H1 (cell line): ENCODE data around the gene CILP. TPM values are rescaled to one million over a fixed set of nuclear protein-coding genes. Genes with fewer than 3 reads are reported as not detected.

Experiments used
- CTCF ChIA-PET: fragments of 300-600 bp; sonication (Branson Sonifier 250); formaldehyde crosslinking; loops from one replicate; lab custom pipeline; 2021; ENCODE audit not compliant: partially characterized antibody; lab: Charles Lee
- POLR2A ChIA-PET: fragments of 300-600 bp; sonication (Branson Sonifier 250); formaldehyde crosslinking; loops from one replicate; lab custom pipeline; 2021; ENCODE audit warnings: inconsistent platforms; ENCODE audit not compliant: partially characterized antibody; lab: Charles Lee
- DNase-seq, 2 experiments: peaks; one replicate each; pipeline versions ENCODE4 v3.0.0 to v3.0.0-alpha.2; 2010 to 2022; ENCODE audit warnings: low spot score in 2 of 2, low read depth in 1 of 2, mixed read lengths in 1 of 2
- FAIRE-seq: peaks from 2 replicates; lab custom pipeline; 2011; peaks lifted over from hg19 to GRCh38; lab: Jason Lieb, UNC
- H2AFZ ChIP-seq: 2 replicates; pipeline ENCODE4 v1.8.1; 2012; ENCODE audit warnings: low read length, inconsistent platforms
- H2AK5ac ChIP-seq: 2 replicates; pipeline ENCODE4 v1.6.1; 2013; ENCODE audit warnings: low read depth, low read length
- H2BK120ac ChIP-seq: replicated peaks from 2 replicates; pipeline ENCODE3; 2013; ENCODE audit warnings: low read depth, low read length, inconsistent platforms
- H2BK12ac ChIP-seq: 2 replicates; pipeline ENCODE4 v1.6.1; 2013; ENCODE audit warnings: low read depth, low read length
- H2BK15ac ChIP-seq: 2 replicates; pipeline ENCODE4 v1.6.1; 2013; ENCODE audit warnings: low read length
- H2BK20ac ChIP-seq: 2 replicates; pipeline ENCODE4 v1.6.1; 2013; ENCODE audit warnings: low read length
- H2BK5ac ChIP-seq: 2 replicates; pipeline ENCODE4 v1.6.1; 2013; ENCODE audit warnings: low read depth, low read length
- H3K14ac ChIP-seq: 2 replicates; pipeline ENCODE4 v1.6.1; 2013; ENCODE audit warnings: inconsistent platforms; ENCODE audit not compliant: insufficient read length
- H3K18ac ChIP-seq: 2 replicates; pipeline ENCODE4 v1.6.1; 2013; ENCODE audit warnings: low read length; ENCODE audit errors: extremely low read depth
- H3K23ac ChIP-seq: 2 replicates; pipeline ENCODE4 v1.6.1; 2013; ENCODE audit warnings: inconsistent platforms; ENCODE audit not compliant: insufficient read length
- H3K23me2 ChIP-seq: 2 replicates; pipeline ENCODE4 v1.6.1; 2013; ENCODE audit warnings: low read depth, low read length
- H3K27ac ChIP-seq: 2 replicates; pipeline ENCODE4 v1.6.1; 2011; ENCODE audit warnings: low read depth, low read length, inconsistent platforms
- H3K27me3 ChIP-seq, 4 experiments: replicated peaks in 1 of 4; 1 replicate in 1 of 4; 2 replicates in 3 of 4; pipeline versions ENCODE4 v1.6.1 to v1.8.1; 2011 to 2013; ENCODE audit warnings: low read length in 3 of 4, mild to moderate bottlenecking in 3 of 4, inconsistent platforms in 2 of 4, mixed read lengths in 2 of 4, moderate library complexity in 1 of 4; ENCODE audit not compliant: control insufficient read depth in 3 of 4, insufficient read depth in 3 of 4; ENCODE audit errors: extremely low read depth in 1 of 4
- H3K36me3 ChIP-seq, 4 experiments: 2 replicates each; pipeline versions ENCODE4 v1.6.1 to v1.8.1; 2011 to 2013; ENCODE audit warnings: mild to moderate bottlenecking in 4 of 4, low read length in 3 of 4, moderate library complexity in 2 of 4, control low read depth in 1 of 4, inconsistent platforms in 1 of 4; ENCODE audit not compliant: insufficient read depth in 4 of 4, control insufficient read depth in 2 of 4
- H3K4ac ChIP-seq: replicated peaks from 2 replicates; pipeline ENCODE3; 2013; ENCODE audit warnings: low read length, low read depth, mixed read lengths, inconsistent platforms; ENCODE audit not compliant: insufficient read length
- H3K4me1 ChIP-seq, 4 experiments: replicated peaks in 1 of 4; 1 replicate in 1 of 4; 2 replicates in 3 of 4; pipeline versions ENCODE4 v1.6.1 to v1.8.1; 2011 to 2013; ENCODE audit warnings: low read length in 3 of 4, inconsistent platforms in 2 of 4, mixed read lengths in 1 of 4; ENCODE audit not compliant: insufficient read depth in 4 of 4, control insufficient read depth in 3 of 4
- H3K4me2 ChIP-seq, 2 experiments: 2 replicates each; pipeline versions ENCODE4 v1.6.1 to v1.8.1; 2011 to 2013; ENCODE audit warnings: low read depth in 2 of 2, low read length in 2 of 2, control low read depth in 1 of 2, inconsistent platforms in 1 of 2, mild to moderate bottlenecking in 1 of 2; ENCODE audit not compliant: insufficient read depth in 1 of 2
- H3K4me3 ChIP-seq, 4 experiments: fragments of 200-600, 300-600 bp in 1 of 4; sonication (generic), shearing (Covaris generic), sonication (Bioruptor Twin) in 1 of 4; 2 replicates each; pipeline versions ENCODE4 v1.5.1 to v1.8.1; 2011 to 2016; ENCODE audit warnings: low read length in 4 of 4, low read depth in 3 of 4, control low read depth in 2 of 4, inconsistent platforms in 2 of 4, mild to moderate bottlenecking in 2 of 4, mixed read lengths in 1 of 4, moderate library complexity in 1 of 4; ENCODE audit not compliant: insufficient read depth in 2 of 4; ENCODE audit errors: extremely low read depth in 1 of 4
- H3K56ac ChIP-seq: replicated peaks from 2 replicates; pipeline ENCODE3; 2013; ENCODE audit warnings: low read depth, mild to moderate bottlenecking, mixed read lengths, low read length, inconsistent platforms; ENCODE audit not compliant: insufficient read length
- H3K79me1 ChIP-seq: 2 replicates; pipeline ENCODE4 v1.6.1; 2013; ENCODE audit warnings: low read depth, low read length, control low read depth
- H3K79me2 ChIP-seq, 2 experiments: 2 replicates each; pipeline versions ENCODE4 v1.6.1 to v1.8.1; 2012 to 2013; ENCODE audit warnings: low read length in 2 of 2, mild to moderate bottlenecking in 2 of 2, inconsistent platforms in 1 of 2; ENCODE audit not compliant: insufficient read depth in 2 of 2, control insufficient read depth in 1 of 2
- H3K9ac ChIP-seq, 4 experiments: replicated peaks in 1 of 4; 1 replicate in 1 of 4; 2 replicates in 3 of 4; pipeline versions ENCODE4 v1.6.1 to v1.8.1; 2011 to 2013; ENCODE audit warnings: low read depth in 3 of 4, low read length in 3 of 4, control low read depth in 2 of 4, mild to moderate bottlenecking in 2 of 4, moderate library complexity in 2 of 4, inconsistent platforms in 1 of 4; ENCODE audit errors: extremely low read depth in 1 of 4
- H3K9me3 ChIP-seq, 2 experiments: 2 replicates each; pipeline versions ENCODE4 v1.6.1 to v1.8.1; 2012 to 2013; ENCODE audit warnings: mild to moderate bottlenecking in 2 of 2, moderate library complexity in 2 of 2, control low read depth in 1 of 2, inconsistent platforms in 1 of 2, low read depth in 1 of 2, low read length in 1 of 2, mixed read lengths in 1 of 2; ENCODE audit not compliant: insufficient read depth in 2 of 2
- H4K20me1 ChIP-seq, 2 experiments: replicated peaks in 1 of 2; 2 replicates each; pipeline versions ENCODE3 to v1.8.1; 2011 to 2013; ENCODE audit warnings: inconsistent platforms in 2 of 2, low read length in 2 of 2, mild to moderate bottlenecking in 1 of 2; ENCODE audit not compliant: insufficient read depth in 2 of 2, control insufficient read depth in 1 of 2
- H4K5ac ChIP-seq: 2 replicates; pipeline ENCODE4 v1.6.1; 2013; ENCODE audit warnings: low read length, low read depth, mixed read lengths, inconsistent platforms; ENCODE audit not compliant: insufficient read length
- H4K8ac ChIP-seq: 2 replicates; pipeline ENCODE4 v1.8.0; 2013; ENCODE audit warnings: mild to moderate bottlenecking, moderate library complexity, low read length, inconsistent platforms; ENCODE audit not compliant: insufficient read depth; ENCODE audit errors: extremely low read depth
- H4K91ac ChIP-seq: replicated peaks from 2 replicates; pipeline ENCODE3; 2013; ENCODE audit warnings: low read length, mixed read lengths, inconsistent platforms; ENCODE audit not compliant: insufficient read length
- BRCA1 ChIP-seq: IDR thresholded peaks from 2 replicates; pipeline ENCODE4 v1.6.1; 2012; ENCODE audit warnings: low read depth, low read length, improper control_type of control experiment
- CHD2 ChIP-seq: IDR thresholded peaks from 2 replicates; pipeline ENCODE4 v1.6.1; 2012; ENCODE audit warnings: low read length, improper control_type of control experiment
- POLR2A ChIP-seq, 2 experiments: IDR thresholded peaks; 1 replicate in 1 of 2; 2 replicates in 1 of 2; pipeline ENCODE4 v1.6.1; 2011; ENCODE audit warnings: low read depth in 2 of 2, low read length in 2 of 2, mild to moderate bottlenecking in 2 of 2; ENCODE audit errors: control extremely low read depth in 1 of 2
- POLR2AphosphoS5 ChIP-seq: IDR thresholded peaks from 2 replicates; pipeline ENCODE4 v1.6.1; 2011; ENCODE audit warnings: low read depth, low read length
- SP2 ChIP-seq: IDR thresholded peaks from 2 replicates; pipeline ENCODE4 v1.6.1; 2012; ENCODE audit warnings: mild to moderate bottlenecking, low read length, inconsistent platforms
- polyA plus RNA-seq, 7 experiments: library from polyadenylated mRNA; depleted of rRNA in 3 of 7; stranded (reverse) in 5 of 7; unstranded in 2 of 7; fragments of >200 nt in 5 of 7; fragments of 200-250 nt in 2 of 7; gene quantifications; 1 replicate in 5 of 7; 2 replicates in 1 of 7; 4 replicates in 1 of 7; pipeline versions ENCODE4 v1.2.1 to v1.2.3, GENCODE V29; 2011 to 2013; ENCODE audit warnings: missing spikeins in 2 of 7, mixed read lengths in 2 of 7
- total RNA-seq: library from RNA; stranded (reverse); fragmentation: NEBNext Ultra II Directional; extraction: Animal tissue kit (Norgen Biotek cat#: 25700); gene quantifications from 2 replicates; pipeline ENCODE4 v1.2.1, GENCODE V29; 2021

The CILP gene
- total and polyA plus RNA-seq, 2 of the 8 experiments (the other 6 are each of a cell fraction or from before 2014, with no cell fraction given) = 0.02 TPM; not detected in 1

- no peak overlapping the region for H3K4me3 ChIP-seq
- no peak overlapping the region for H2BK20ac ChIP-seq
- H3K27ac ChIP-seq = no peak overlapping the region
- no peak overlapping the region for H3K14ac ChIP-seq
- FAIRE-seq (no peak), DNase-seq (no peak)
- no peak overlapping the region for H2AFZ ChIP-seq
- H3K18ac ChIP-seq = no peak overlapping the region
- H3K4me2 ChIP-seq = no peak overlapping the region
- ChIA-PET CTCF (no interaction called here), POLR2A (no interaction called here)
- H2BK5ac ChIP-seq = no peak overlapping the region
- H3K36me3 ChIP-seq = peaks cover 4 to 41% (median 17%) of the 10 kb centered on the region in 4 experiments; a peak in 6 of 8 replicates
- H4K8ac ChIP-seq = no peak overlapping the region
- H2BK120ac ChIP-seq = no peak overlapping the region
- H3K4me1 ChIP-seq = no peaks in the 10 kb centered on the region
- H4K91ac ChIP-seq = no peak overlapping the region
- H3K79me1 ChIP-seq = no peaks in the 10 kb centered on the region
- H2AK5ac ChIP-seq = no peak overlapping the region
- no peak overlapping the region for H3K56ac ChIP-seq
- TF ChIP-seq CHD2 (no peak), SP2 (no peak), POLR2A (IDR thresholded peaks at IDR 0.05; ENCODE audit: control extremely low read depth in 1 of 2, low read depth in 2 of 2, low read length in 2 of 2) (no peak), BRCA1 (no peak), POLR2AphosphoS5 (no peak)
- H3K27me3 ChIP-seq = no peaks in the 10 kb centered on the region
- no peak overlapping the region for H3K23ac ChIP-seq
- H3K9me3 ChIP-seq = no peaks in the 10 kb centered on the region
- no peak overlapping the region for H3K9ac ChIP-seq
- H3K23me2 ChIP-seq = no peaks in the 10 kb centered on the region
- H3K4ac ChIP-seq = no peak overlapping the region
- no peak overlapping the region for H4K5ac ChIP-seq
- H2BK12ac ChIP-seq = no peak overlapping the region
- peaks cover 0 to under 1% of the 10 kb centered on the region in 2 experiments; a peak in 2 of 4 replicates for H3K79me2 ChIP-seq
- peaks cover 2 to 5% of the 10 kb centered on the region in 2 experiments for H4K20me1 ChIP-seq
- no peak overlapping the region for H2BK15ac ChIP-seq
Observed at GRCh38 chr15:65176056-65176455, 35.2 kb downstream of the CILP start.
